Neuronal stem cell (in vitro differentiated cells): Measurements from ENCODE around the gene ZKSCAN5.
"Not testable (repeated sequence)": the region's sequence is repeated elsewhere in the genome, so short reads cannot be mapped to it uniquely, and the experiment has no call there.

Experiments
- DNase-seq: peaks from one replicate; pipeline ENCODE4 v3.0.0-alpha.2; 2013; ENCODE audit warnings: low spot score
- H2AFZ ChIP-seq: one replicate; pipeline ENCODE4 v1.6.1; 2013; ENCODE audit warnings: mild to moderate bottlenecking, low read length, inconsistent platforms
- H2AK5ac ChIP-seq: 2 replicates; pipeline ENCODE4 v1.6.1; 2013; ENCODE audit warnings: low read depth, mild to moderate bottlenecking, inconsistent platforms, low read length, moderate library complexity, mixed read lengths
- H2BK120ac ChIP-seq: 2 replicates; pipeline ENCODE4 v1.6.1; 2013; ENCODE audit warnings: low read depth, mild to moderate bottlenecking, inconsistent platforms, low read length, moderate library complexity, mixed read lengths
- H2BK12ac ChIP-seq: one replicate; pipeline ENCODE4 v1.6.1; 2013; ENCODE audit warnings: low read length, inconsistent platforms
- H2BK15ac ChIP-seq: 2 replicates; pipeline ENCODE4 v1.6.1; 2013; ENCODE audit warnings: mild to moderate bottlenecking, low read length, inconsistent platforms, mixed read lengths
- H2BK5ac ChIP-seq: one replicate; pipeline ENCODE4 v1.6.1; 2013; ENCODE audit warnings: inconsistent platforms, mild to moderate bottlenecking, low read length, moderate library complexity
- H3K14ac ChIP-seq: one replicate; pipeline ENCODE4 v1.6.1; 2013; ENCODE audit warnings: low read length, inconsistent platforms
- H3K18ac ChIP-seq: 2 replicates; pipeline ENCODE4 v1.6.1; 2013; ENCODE audit warnings: low read length, inconsistent platforms
- H3K23ac ChIP-seq: 2 replicates; pipeline ENCODE4 v1.6.1; 2013; ENCODE audit warnings: low read depth, mild to moderate bottlenecking, mixed read lengths, low read length, inconsistent platforms; ENCODE audit not compliant: poor library complexity
- H3K27ac ChIP-seq: replicated peaks from 3 replicates; pipeline ENCODE4 v1.5.1; 2013; ENCODE audit warnings: low read length, inconsistent platforms
- H3K27me3 ChIP-seq, 3 experiments: 2 replicates each; pipeline ENCODE4 v1.6.1; 2013; ENCODE audit warnings: low read length in 3 of 3, mild to moderate bottlenecking in 2 of 3, inconsistent platforms in 1 of 3, low read depth in 1 of 3, mixed read lengths in 1 of 3, moderate library complexity in 1 of 3; ENCODE audit not compliant: control insufficient read depth in 3 of 3, insufficient read depth in 3 of 3
- H3K36me3 ChIP-seq, 2 donors: replicated peaks in 1 of 2; 2 replicates each; pipeline ENCODE4 v1.6.1; 2013; ENCODE audit warnings: low read length in 2 of 2; ENCODE audit not compliant: control insufficient read depth in 2 of 2, insufficient read depth in 2 of 2
- H3K4ac ChIP-seq: 2 replicates; pipeline ENCODE4 v1.6.1; 2013; ENCODE audit warnings: inconsistent platforms, mild to moderate bottlenecking, low read length, moderate library complexity
- H3K4me1 ChIP-seq, 2 donors: 1 replicate in 1 of 2; 2 replicates in 1 of 2; pipeline ENCODE4 v1.6.1; 2013; ENCODE audit warnings: low read length in 2 of 2, low read depth in 1 of 2; ENCODE audit not compliant: control insufficient read depth in 2 of 2, insufficient read depth in 1 of 2
- H3K4me2 ChIP-seq: one replicate; pipeline ENCODE4 v1.6.1; 2013; ENCODE audit warnings: mild to moderate bottlenecking, low read length, inconsistent platforms; ENCODE audit not compliant: insufficient read depth, poor library complexity, severe bottlenecking
- H3K4me3 ChIP-seq, 2 donors: 2 replicates each; pipeline ENCODE4 v1.5.1; 2013; ENCODE audit warnings: low read length in 2 of 2, mild to moderate bottlenecking in 2 of 2, inconsistent platforms in 1 of 2, moderate library complexity in 1 of 2
- H3K79me1 ChIP-seq: one replicate; pipeline ENCODE4 v1.6.1; 2013; ENCODE audit warnings: low read depth, mild to moderate bottlenecking, inconsistent platforms, low read length, moderate library complexity
- H3K9ac ChIP-seq: one replicate; pipeline ENCODE4 v1.6.1; 2013; ENCODE audit warnings: mild to moderate bottlenecking, low read depth, low read length, inconsistent platforms; ENCODE audit not compliant: poor library complexity
- H3K9me3 ChIP-seq, 2 donors: replicated peaks in 1 of 2; 2 replicates each; pipeline versions ENCODE3 to v1.6.1; 2013; ENCODE audit warnings: low read length in 2 of 2, mild to moderate bottlenecking in 2 of 2, inconsistent platforms in 1 of 2, low read depth in 1 of 2, mixed read lengths in 1 of 2, moderate library complexity in 1 of 2; ENCODE audit not compliant: control insufficient read depth in 2 of 2, insufficient read depth in 1 of 2
- H4K8ac ChIP-seq: one replicate; pipeline ENCODE4 v1.6.1; 2013; ENCODE audit warnings: low read depth, mild to moderate bottlenecking, inconsistent platforms, low read length, moderate library complexity
- H4K91ac ChIP-seq: one replicate; pipeline ENCODE4 v1.6.1; 2013; ENCODE audit warnings: low read length, low read depth, mild to moderate bottlenecking, inconsistent platforms; ENCODE audit not compliant: poor library complexity
- WGBS, 2 donors: extraction: QIAGEN DNeasy Blood & Tissue Kit; methylation state at CpG; one replicate each; pipeline ENCODE4 v1.1.7; 2013; ENCODE audit warnings: missing lambda C conversion rate in 2 of 2, mixed read lengths in 1 of 2; ENCODE audit not compliant: insufficient read length in 2 of 2, insufficient replicate concordance in 1 of 2; ENCODE audit errors: extremely low coverage in 2 of 2; 5-methylcytosine and 5-hydroxymethylcytosine counted together

ZKSCAN5 gene

DNA sequence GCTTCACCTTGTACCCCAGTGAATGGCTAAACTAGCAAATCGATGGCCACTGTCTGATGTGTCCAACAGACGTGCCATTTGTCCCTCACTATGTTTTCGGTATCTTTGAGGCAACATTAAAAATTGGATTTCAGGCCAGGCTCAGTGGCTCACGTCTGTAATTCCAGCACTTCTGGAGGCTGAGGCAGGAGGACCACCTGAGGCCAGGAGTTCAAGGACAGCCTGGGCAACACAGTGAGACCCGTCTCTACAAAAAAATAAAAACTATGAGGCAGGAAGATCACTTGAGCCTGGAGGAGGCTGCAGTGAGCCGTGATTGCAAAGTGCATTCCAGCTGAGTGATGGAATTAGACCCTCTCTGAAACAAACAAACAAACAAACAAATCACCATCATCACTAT is 39.5 kb downstream of the ZKSCAN5 start:
- no peak overlapping the region for H3K4me3 ChIP-seq
- H2BK120ac ChIP-seq = no peak overlapping the region
- no CpG with 5 or more reads among the region's 6 CpGs for WGBS, 2 donors
- no peak overlapping the region for H3K27ac ChIP-seq
- no peak overlapping the region for H3K4ac ChIP-seq
- DNase-seq = no peak
- H3K9me3 ChIP-seq = peaks cover 21 to 32% of the 10 kb centered on the region in 2 donors
- no peak overlapping the region for H3K23ac ChIP-seq
- H3K79me1 ChIP-seq = no peaks in the 10 kb centered on the region
- H4K91ac ChIP-seq = no peak overlapping the region
- H2AK5ac ChIP-seq = no peak overlapping the region
- no peak overlapping the region for H2BK12ac ChIP-seq
- H2BK15ac ChIP-seq = no peak overlapping the region
- H3K4me2 ChIP-seq = no peak overlapping the region
- H2AFZ ChIP-seq = no peak overlapping the region
- H2BK5ac ChIP-seq = no peak overlapping the region
- H3K27me3 ChIP-seq = no peaks in the 10 kb centered on the region
- no peaks in the 10 kb centered on the region for H3K4me1 ChIP-seq
- H3K36me3 ChIP-seq = peaks cover 7 to 49% of the 10 kb centered on the region in 2 donors
- H3K14ac ChIP-seq = no peak overlapping the region
- H4K8ac ChIP-seq = peak overlapping the region; percentile 1
- no peak overlapping the region for H3K9ac ChIP-seq
- H3K18ac ChIP-seq = no peak overlapping the region

DNA sequence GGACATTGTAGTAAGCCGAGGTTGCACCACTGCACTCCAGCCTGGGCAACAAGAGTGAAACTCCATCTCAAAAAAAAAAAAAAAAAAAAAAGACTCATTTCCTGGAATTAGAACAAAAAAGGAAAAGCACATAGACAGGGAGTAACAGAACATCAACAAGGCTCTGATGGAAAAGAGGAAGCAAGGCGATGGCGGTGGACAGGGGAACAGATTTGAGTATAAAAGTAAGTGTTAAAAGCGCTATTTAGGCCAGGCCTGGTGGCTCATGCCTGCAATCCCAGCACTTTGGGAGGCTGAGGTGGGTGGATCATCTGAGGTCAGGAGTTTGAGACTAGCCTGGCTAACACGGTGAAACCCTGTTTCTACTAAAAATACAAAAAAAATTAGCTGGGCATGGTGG is 40.8 kb downstream of the ZKSCAN5 start:
- H2BK120ac ChIP-seq, H2BK12ac ChIP-seq, H2AK5ac ChIP-seq, H3K27ac ChIP-seq, H3K79me1 ChIP-seq, H2BK15ac ChIP-seq, H2AFZ ChIP-seq, H3K4ac ChIP-seq, H3K4me2 ChIP-seq, H3K27me3 ChIP-seq, H4K91ac ChIP-seq, H3K4me3 ChIP-seq, H4K8ac ChIP-seq, H3K18ac ChIP-seq, DNase-seq, H3K4me1 ChIP-seq, H2BK5ac ChIP-seq, H3K14ac ChIP-seq, H3K23ac ChIP-seq, H3K9ac ChIP-seq: not testable (repeated sequence)
- Histone ChIP-seq H3K36me3 (peaks cover 7 to 52% of the 10 kb centered on the region in 2 donors), H3K9me3 (peaks cover 19 to 29% of the 10 kb centered on the region in 2 donors)
- WGBS, 2 donors = no CpG with 5 or more reads among the region's 5 CpGs

DNA sequence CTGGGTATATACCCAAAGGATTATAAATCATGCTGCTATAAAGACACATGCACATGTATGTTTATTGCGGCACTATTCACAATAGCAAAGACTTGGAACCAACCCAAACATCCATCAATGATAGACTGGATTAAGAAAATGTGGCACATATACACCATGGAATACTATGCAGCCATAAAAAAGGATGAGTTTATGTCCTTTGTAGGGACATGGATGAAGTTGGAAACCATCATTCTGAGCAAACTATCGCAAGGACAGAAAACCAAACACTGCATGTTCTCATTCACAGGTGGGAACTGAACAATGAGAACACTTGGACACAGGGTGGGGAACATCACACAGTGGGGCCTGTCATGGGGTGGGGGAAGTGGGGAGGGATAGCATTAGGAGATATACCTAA is 45.1 kb downstream of the ZKSCAN5 start:
- H3K4me2 ChIP-seq, H2BK5ac ChIP-seq, H2BK120ac ChIP-seq, H3K27ac ChIP-seq, H3K4me1 ChIP-seq, H3K4ac ChIP-seq, DNase-seq, H2AFZ ChIP-seq, H2BK12ac ChIP-seq, H4K91ac ChIP-seq, H3K23ac ChIP-seq, H2AK5ac ChIP-seq, H3K79me1 ChIP-seq, H3K4me3 ChIP-seq, H3K14ac ChIP-seq, H3K18ac ChIP-seq, H4K8ac ChIP-seq, H3K27me3 ChIP-seq, H2BK15ac ChIP-seq, H3K9ac ChIP-seq: not testable (repeated sequence)
- peaks cover 11 to 53% of the 10 kb centered on the region in 2 donors for H3K36me3 ChIP-seq
- no CpG with 5 or more reads among the region's 2 CpGs for WGBS, 2 donors
- H3K9me3 ChIP-seq = peaks cover 13 to 14% of the 10 kb centered on the region in 2 donors

DNA sequence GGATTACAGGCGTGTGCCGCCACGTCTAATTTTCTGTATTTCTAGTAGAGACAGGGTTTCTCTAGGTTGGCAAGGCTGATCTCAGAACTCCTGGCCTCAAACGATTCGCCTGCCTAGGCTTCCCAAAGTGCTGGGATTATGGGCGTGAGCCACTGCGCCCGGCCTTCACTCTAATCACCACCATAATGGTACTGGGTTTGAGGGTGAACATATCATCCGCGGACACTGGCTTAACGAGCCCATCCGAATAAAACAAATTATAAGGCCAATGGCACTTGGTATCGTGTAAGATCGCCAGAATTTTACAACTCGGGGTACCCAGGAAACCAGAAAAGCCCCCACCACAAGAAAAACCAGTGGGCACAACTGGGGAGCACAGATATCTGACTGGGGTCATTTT is 46.9 kb downstream of the ZKSCAN5 start:
- no peak for DNase-seq
- H3K27ac ChIP-seq = no peak overlapping the region
- no peak overlapping the region for H2BK12ac ChIP-seq
- no peak overlapping the region for H2BK15ac ChIP-seq
- H2AK5ac ChIP-seq = no peak overlapping the region
- no peak overlapping the region for H2BK120ac ChIP-seq
- H2BK5ac ChIP-seq = peak overlapping the region; percentile 14
- WGBS, 2 donors = no CpG with 5 or more reads among the region's 15 CpGs
- no peak overlapping the region for H4K8ac ChIP-seq
- H2AFZ ChIP-seq = peak overlapping the region; percentile 88
- peaks cover 17 to 52% of the 10 kb centered on the region in 2 donors for H3K36me3 ChIP-seq
- no peak overlapping the region for H3K23ac ChIP-seq
- H3K4ac ChIP-seq = no peak overlapping the region
- no peak overlapping the region for H4K91ac ChIP-seq
- H3K18ac ChIP-seq = no peak overlapping the region
- peak overlapping the region; percentile 96 for H3K9ac ChIP-seq
- H3K4me3 ChIP-seq = peak overlapping the region; percentile 89 to 96
- no peak overlapping the region for H3K14ac ChIP-seq
- H3K9me3 ChIP-seq = peaks cover 10 to 11% of the 10 kb centered on the region in 2 donors
- H3K79me1 ChIP-seq = peaks cover 5% of the 10 kb centered on the region
- no peaks in the 10 kb centered on the region for H3K27me3 ChIP-seq
- H3K4me1 ChIP-seq = peaks cover 0 to 2% of the 10 kb centered on the region in 2 donors
- peak overlapping the region; percentile 71 for H3K4me2 ChIP-seq
